Progenitor cell of endocrine pancreas (in vitro differentiated cells): Measurements from ENCODE around the gene GSG1L. TPM values are rescaled to one million over a fixed set of nuclear protein-coding genes. Genes with fewer than 3 reads are reported as not detected.
"Not testable (repeated sequence)": the region's sequence is repeated elsewhere in the genome, so short reads cannot be mapped to it uniquely, and the experiment has no call there.

Experiments used
- DNase-seq: peaks from one replicate; pipeline ENCODE4 v3.0.0; 2021; ENCODE audit warnings: low spot score; ENCODE audit not compliant: unreplicated experiment
- H3K27ac Mint-ChIP-seq: 2 replicates; pipeline ENCODE4 v1.8.0; 2021; ENCODE audit warnings: mild to moderate bottlenecking, moderate library complexity, mixed read lengths
- H3K27me3 Mint-ChIP-seq: 2 replicates; pipeline ENCODE4 v1.8.0; 2021; ENCODE audit warnings: mixed read lengths
- H3K36me3 Mint-ChIP-seq: 2 replicates; pipeline ENCODE4 v1.8.0; 2022; ENCODE audit warnings: mixed read lengths; ENCODE audit not compliant: insufficient read depth
- H3K4me1 Mint-ChIP-seq: 2 replicates; pipeline ENCODE4 v1.8.0; 2021; ENCODE audit warnings: low read depth, mixed read lengths
- H3K4me3 Mint-ChIP-seq: 2 replicates; pipeline ENCODE4 v1.8.0; 2021; ENCODE audit warnings: low read depth, mild to moderate bottlenecking, moderate library complexity, mixed read lengths
- H3K9me3 Mint-ChIP-seq: 2 replicates; pipeline ENCODE4 v1.8.0; 2021; ENCODE audit warnings: low read depth, mixed read lengths
- total RNA-seq: library from RNA; stranded (reverse); gene quantifications from 2 replicates; pipeline ENCODE4 v1.2.1, GENCODE V29; 2021
- TF ChIP-seq, protein P1 (sequence below): fragments of 200-600 bp; sonication (generic); IDR thresholded peaks from one replicate; pipeline ENCODE4 v1.5.0; 2021; ENCODE audit warnings: antibody characterized with exemption, mild to moderate bottlenecking; ENCODE audit not compliant: unreplicated experiment

The GSG1L gene
- total RNA-seq, 1 donor from 2014 or later = 0.17 TPM

DNA sequence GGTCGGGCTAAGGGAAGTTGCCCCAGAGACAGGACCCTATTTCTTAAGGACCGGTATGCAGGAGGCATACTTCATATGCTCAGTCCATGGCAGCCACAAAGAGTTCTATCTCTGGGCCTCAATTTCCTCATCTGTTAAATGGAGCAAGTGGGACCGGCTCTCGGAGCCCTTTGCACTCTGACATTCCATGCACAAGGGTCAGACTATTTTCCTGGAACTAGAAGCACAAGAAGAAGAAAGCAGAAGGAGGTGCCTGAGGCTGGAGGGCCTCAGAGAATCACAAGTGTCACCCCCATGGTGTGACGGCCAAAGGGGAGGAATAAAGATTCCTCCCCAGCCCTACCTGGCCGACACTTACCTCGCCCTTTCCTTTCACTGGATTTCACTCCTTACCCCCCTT lies 115.8 kb downstream of the GSG1L start:
- TF ChIP-seq, protein P1, sequence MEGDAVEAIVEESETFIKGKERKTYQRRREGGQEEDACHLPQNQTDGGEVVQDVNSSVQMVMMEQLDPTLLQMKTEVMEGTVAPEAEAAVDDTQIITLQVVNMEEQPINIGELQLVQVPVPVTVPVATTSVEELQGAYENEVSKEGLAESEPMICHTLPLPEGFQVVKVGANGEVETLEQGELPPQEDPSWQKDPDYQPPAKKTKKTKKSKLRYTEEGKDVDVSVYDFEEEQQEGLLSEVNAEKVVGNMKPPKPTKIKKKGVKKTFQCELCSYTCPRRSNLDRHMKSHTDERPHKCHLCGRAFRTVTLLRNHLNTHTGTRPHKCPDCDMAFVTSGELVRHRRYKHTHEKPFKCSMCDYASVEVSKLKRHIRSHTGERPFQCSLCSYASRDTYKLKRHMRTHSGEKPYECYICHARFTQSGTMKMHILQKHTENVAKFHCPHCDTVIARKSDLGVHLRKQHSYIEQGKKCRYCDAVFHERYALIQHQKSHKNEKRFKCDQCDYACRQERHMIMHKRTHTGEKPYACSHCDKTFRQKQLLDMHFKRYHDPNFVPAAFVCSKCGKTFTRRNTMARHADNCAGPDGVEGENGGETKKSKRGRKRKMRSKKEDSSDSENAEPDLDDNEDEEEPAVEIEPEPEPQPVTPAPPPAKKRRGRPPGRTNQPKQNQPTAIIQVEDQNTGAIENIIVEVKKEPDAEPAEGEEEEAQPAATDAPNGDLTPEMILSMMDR = no peak
- no peak overlapping the region for H3K27ac Mint-ChIP-seq
- peaks cover 41% of the 10 kb centered on the region for H3K27me3 Mint-ChIP-seq
- no peak for DNase-seq
- no peak overlapping the region for H3K4me3 Mint-ChIP-seq
- no peaks in the 10 kb centered on the region for H3K9me3 Mint-ChIP-seq
- H3K36me3 Mint-ChIP-seq = no peaks in the 10 kb centered on the region
- H3K4me1 Mint-ChIP-seq = no peaks in the 10 kb centered on the region

- H3K4me3 Mint-ChIP-seq = no peak overlapping the region
- H3K9me3 Mint-ChIP-seq = no peaks in the 10 kb centered on the region
- no peak for DNase-seq
- no peaks in the 10 kb centered on the region for H3K36me3 Mint-ChIP-seq
- peaks cover 28% of the 10 kb centered on the region for H3K27me3 Mint-ChIP-seq
- H3K4me1 Mint-ChIP-seq = no peaks in the 10 kb centered on the region
- H3K27ac Mint-ChIP-seq = no peak overlapping the region
- TF ChIP-seq, protein P1 = no peak
These were observed 118.1 kb downstream of the GSG1L start for GRCh38 chr16:27945233-27945973.

GRCh38 chr16:27943766-27944165 lies 119.7 kb downstream of the GSG1L start:
- Mint-ChIP-seq H3K4me1 (no peaks in the 10 kb centered on the region), H3K36me3 (no peaks in the 10 kb centered on the region), H3K27me3 (peaks cover 28% of the 10 kb centered on the region), H3K9me3 (no peaks in the 10 kb centered on the region), H3K4me3 (no peak overlapping the region), H3K27ac (no peak overlapping the region)
- DNase-seq = no peak
- TF ChIP-seq, protein P1 = no peak

DNA sequence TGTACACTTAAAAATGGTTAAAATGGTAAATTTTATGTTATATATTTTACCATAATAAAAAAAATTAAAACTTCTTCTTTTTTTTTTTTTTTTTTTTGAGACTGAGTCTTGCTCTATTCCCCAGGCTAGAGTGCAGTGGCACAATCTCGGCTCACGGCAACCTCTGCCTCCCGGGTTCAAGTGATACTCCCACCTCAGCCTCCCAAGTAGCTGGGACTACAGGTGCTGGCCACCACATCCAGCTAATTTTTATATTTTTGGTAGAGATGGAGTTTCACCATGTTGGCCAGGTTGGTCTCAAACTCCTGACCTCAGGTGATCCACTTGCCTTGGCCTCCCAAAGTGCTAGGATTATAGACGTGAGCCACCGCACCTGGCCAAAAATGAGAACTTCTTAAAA lies 121.4 kb downstream of the GSG1L start:
- H3K27ac Mint-ChIP-seq = not testable (repeated sequence)

DNA sequence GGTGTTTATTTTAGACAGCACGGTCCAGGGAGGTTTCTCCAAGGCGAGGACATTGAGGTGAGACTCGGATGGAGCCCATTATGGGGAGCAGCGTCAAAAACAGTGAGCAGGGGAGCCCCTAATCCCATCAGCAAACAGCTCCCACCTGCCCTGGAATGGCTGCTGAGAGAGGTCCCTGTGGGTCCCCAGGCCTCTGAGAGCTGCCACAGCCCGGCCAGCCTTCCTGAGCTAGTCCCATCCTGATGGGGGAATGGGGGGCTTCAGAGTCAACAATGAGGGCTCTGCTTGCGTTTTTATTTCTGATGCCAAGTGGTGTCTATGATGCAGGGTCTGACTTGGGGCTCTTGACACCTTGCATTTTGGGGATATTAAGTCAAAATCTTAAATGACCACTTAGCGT lies 128.4 kb downstream of the GSG1L start:
- TF ChIP-seq, protein P1 = no peak
- H3K4me1 Mint-ChIP-seq = no peaks in the 10 kb centered on the region
- H3K27me3 Mint-ChIP-seq = peaks cover 37% of the 10 kb centered on the region
- H3K9me3 Mint-ChIP-seq = no peaks in the 10 kb centered on the region
- no peak overlapping the region for H3K4me3 Mint-ChIP-seq
- H3K27ac Mint-ChIP-seq = no peak overlapping the region
- H3K36me3 Mint-ChIP-seq = no peaks in the 10 kb centered on the region
- DNase-seq = no peak

More for the DNA sequence above, 121.4 kb downstream of the GSG1L start:
- DNase-seq, H3K4me3 Mint-ChIP-seq, H3K4me1 Mint-ChIP-seq, H3K36me3 Mint-ChIP-seq, H3K9me3 Mint-ChIP-seq: not testable (repeated sequence)
- H3K27me3 Mint-ChIP-seq = peaks cover 22% of the 10 kb centered on the region

DNA sequence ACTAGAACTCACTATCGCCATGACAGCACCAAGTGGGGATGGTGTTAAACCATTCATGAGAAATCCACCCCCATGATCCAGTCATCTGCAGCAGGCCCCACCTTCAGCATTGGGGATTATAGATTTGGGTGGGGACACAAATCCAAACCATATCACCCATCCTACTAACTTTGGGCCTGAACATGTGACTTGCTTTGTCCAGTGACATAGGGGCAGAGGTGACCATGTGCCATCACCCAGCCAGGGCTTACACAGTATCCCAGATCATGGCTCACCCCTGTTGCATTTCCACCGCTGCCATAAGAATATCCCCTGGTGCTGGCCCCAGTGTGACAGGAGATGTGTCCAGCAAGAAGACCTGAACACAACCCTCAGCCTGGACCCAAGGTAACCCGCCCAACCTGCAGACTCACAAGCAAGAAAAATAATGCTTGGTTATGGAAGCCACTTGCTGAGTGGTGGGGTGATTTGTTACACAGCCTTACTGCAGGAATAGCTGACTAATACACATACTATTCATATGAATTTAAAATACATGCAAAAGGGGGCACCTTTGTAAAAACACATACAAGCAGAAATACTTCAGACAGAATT lies 130.9 kb downstream of the GSG1L start:
- Mint-ChIP-seq H3K9me3 (no peaks in the 10 kb centered on the region), H3K27me3 (peaks cover 37% of the 10 kb centered on the region), H3K36me3 (no peaks in the 10 kb centered on the region), H3K4me1 (no peaks in the 10 kb centered on the region), H3K4me3 (no peak overlapping the region), H3K27ac (no peak overlapping the region)
- no peak for DNase-seq
- TF ChIP-seq, protein P1 = no peak
